GM10266 (cell line): Measurements from ENCODE around the gene HS6ST2.

Source experiments
- DNase-seq: peaks from one replicate; pipeline ENCODE4 v3.0.0; 2012; ENCODE audit errors: extremely low spot score
- CTCF ChIP-seq: IDR thresholded peaks from 2 replicates; pipeline ENCODE4 v1.5.1; 2012; ENCODE audit warnings: mild to moderate bottlenecking, low read depth; ENCODE audit not compliant: control insufficient read depth, insufficient read depth; ENCODE audit errors: missing control alignments

The HS6ST2 gene

GRCh38 chrX:132591719-132592275 is 366.6 kb downstream of the HS6ST2 start:
- TF ChIP-seq CTCF, result no peak
- DNase-seq, result no peak

- no peak for TF ChIP-seq CTCF
- DNase-seq, result no peak
Measured at GRCh38 chrX:132590350-132591026, 367.9 kb downstream of the HS6ST2 start.

- DNase-seq, result no peak
- TF ChIP-seq CTCF, result no peak
Measured at GRCh38 chrX:132584936-132585335, 373.5 kb downstream of the HS6ST2 start.

- DNase-seq, result no peak
Measured at GRCh38 chrX:132576939-132577338, 381.5 kb downstream of the HS6ST2 start.

More at GRCh38 chrX:132576939-132577338, 381.5 kb downstream of the HS6ST2 start:
- no peak for TF ChIP-seq CTCF
